Suprapubic skin (tissue), 4 donors: ENCODE data around the gene GAPDHS.

ENCODE experiments used
- CTCF ChIP-seq, 2 donors: fragments of 200-600 bp in 1 of 2; fragments of 450-650 bp in 1 of 2; sonication (generic) in 1 of 2; IDR thresholded peaks; one replicate each; pipeline ENCODE4 v1.5.1; 2016 to 2019; ENCODE audit warnings: antibody characterized with exemption in 2 of 2, mild to moderate bottlenecking in 1 of 2, moderate library complexity in 1 of 2
- EP300 ChIP-seq: sonication (generic); formaldehyde crosslinking; IDR thresholded peaks from one replicate; pipeline ENCODE4 v1.6.1; 2017; ENCODE audit warnings: antibody characterized with exemption
- POLR2A ChIP-seq, 2 donors: fragments of 450-650 bp; IDR thresholded peaks; one replicate each; pipeline ENCODE4 v1.6.1; 2017; ENCODE audit warnings: antibody characterized with exemption in 2 of 2, mild to moderate bottlenecking in 2 of 2, moderate library complexity in 2 of 2
- POLR2AphosphoS5 ChIP-seq, 3 donors: sonication (generic); formaldehyde crosslinking; IDR thresholded peaks; one replicate each; pipeline ENCODE4 v1.6.1; 2017; ENCODE audit warnings: antibody characterized with exemption in 3 of 3

- TF ChIP-seq CTCF (IDR thresholded peaks at IDR 0.05), result no peak
- no peak for TF ChIP-seq POLR2AphosphoS5 (IDR thresholded peaks at IDR 0.05)
- TF ChIP-seq EP300, result no peak
- no peak for TF ChIP-seq POLR2A (IDR thresholded peaks at IDR 0.05)
Measured at GRCh38 chr19:35546532-35546931, 13.3 kb downstream of the GAPDHS start.
